NCI-H2171 treated with DMSO at 0.1 percent for 48 hours (cell line): ENCODE results near the gene DET1.

Source experiments
- DNase-seq: peaks from one replicate; lab custom pipeline; 2025; lab: John Stamatoyannopoulos, UW

DET1 gene

GRCh38 chr15:88465633-88466224, 80.8 kb downstream of the DET1 start:
- DNase-seq = no peak

- DNase-seq = no peak
Measured at GRCh38 chr15:88463870-88464532, 82.5 kb downstream of the DET1 start.
